Inflammatory macrophage (primary cell): ENCODE measurements around the gene TCAIM.

Source experiments
- DNase-seq, 2 donors: peaks; one replicate each; pipeline ENCODE4 v3.0.0-alpha.2; 2020 to 2022
- total RNA-seq, 18 experiments: gene quantifications; one replicate each; lab custom pipeline; 2026; ENCODE audit warnings: mixed read lengths in 6 of 18, inconsistent platforms in 2 of 18; lab: John Stamatoyannopoulos, UW

Gene TCAIM, protein sequence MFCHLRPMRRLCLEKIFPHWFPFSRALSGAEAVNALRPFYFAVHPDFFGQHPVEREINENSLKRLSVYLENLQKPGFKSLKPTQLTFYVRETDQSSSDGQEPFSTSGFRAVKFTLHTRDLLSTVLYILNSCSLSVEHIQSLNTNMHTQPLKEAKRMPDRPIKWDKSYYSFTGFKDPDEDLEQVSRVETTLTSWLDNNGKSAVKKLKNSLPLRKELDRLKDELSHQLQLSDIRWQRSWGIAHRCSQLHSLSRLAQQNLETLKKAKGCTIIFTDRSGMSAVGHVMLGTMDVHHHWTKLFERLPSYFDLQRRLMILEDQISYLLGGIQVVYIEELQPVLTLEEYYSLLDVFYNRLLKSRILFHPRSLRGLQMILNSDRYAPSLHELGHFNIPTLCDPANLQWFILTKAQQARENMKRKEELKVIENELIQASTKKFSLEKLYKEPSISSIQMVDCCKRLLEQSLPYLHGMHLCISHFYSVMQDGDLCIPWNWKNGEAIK
- 19.7 to 86.9 (median 54.9) reads per million in 18 experiments for total RNA-seq

DNA sequence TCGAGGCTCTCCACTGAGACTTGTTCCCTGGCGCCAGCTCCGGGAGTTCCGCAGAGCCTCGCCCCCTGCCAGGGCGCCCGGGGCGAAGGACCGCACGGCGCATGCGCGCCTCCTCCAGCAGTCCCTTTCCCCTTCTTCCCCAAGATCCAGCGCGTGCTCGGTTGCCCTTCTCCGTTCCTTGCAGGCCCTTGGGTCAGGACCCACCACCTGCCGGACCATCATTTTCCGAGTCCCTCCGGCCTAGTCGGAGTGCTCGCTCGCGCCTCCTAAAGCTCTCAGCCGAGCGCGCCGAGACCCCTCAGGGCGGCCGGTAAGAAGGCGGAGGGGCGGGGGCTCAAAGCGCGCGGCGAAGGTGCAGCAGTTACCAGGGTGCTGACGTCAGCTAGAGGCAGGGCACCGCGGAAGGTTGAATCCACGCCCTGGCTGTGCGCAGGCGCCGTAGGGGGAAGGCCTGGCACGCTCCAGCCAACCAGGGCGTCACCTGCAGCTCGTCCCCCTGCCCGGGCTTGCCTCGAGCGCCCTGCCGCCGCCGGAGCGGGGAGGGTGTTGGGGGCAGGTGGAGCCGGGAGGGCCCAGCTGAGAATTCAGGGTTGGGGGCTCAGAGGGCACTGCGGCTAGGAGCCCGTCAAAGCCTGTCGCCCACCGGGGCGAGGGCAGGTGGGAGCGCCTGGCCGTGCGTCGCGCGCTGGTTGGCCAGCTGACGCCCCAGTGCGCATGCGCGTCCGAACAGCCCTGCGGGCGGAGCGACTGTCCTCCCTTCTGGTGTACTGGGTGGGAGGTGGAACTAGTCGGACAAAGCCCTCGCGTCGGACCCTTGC lies at the start of gene TCAIM:
Gene TCAIM, plus strand, starts transcription at position 757 of the 818 bp plus-strand sequence. CDS start 16,017 bp downstream, outside the sequence.
- peak; percentile 97 to 98 for DNase-seq

DNA sequence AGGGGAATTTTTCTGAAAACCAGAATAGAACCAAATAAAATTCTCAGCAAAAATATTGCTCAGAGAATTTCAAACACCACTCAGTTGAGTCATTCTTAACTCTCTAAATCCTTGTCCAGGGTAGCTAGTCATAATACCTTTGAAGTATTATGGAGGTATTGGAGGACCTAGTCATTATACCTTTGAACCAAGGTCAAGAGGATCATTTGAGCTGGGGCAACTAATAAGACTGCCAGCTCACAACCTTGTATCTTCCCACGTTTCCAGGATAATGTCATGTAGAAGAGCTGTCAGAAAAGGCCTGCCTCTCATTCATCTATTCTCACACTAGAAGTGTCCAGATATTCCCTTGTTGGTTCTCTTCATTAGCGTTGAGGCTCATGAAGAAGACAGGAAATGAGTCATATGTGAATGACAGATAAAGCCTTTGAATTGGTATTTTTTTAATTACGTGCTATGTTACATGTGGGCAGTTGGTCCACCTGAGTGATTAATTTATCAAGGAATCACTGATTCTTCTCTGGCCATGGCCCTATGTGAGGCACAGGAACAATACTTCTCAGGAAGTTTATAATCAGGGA lies 48.6 kb upstream of the TCAIM start:
- DNase-seq = no peak

DNA sequence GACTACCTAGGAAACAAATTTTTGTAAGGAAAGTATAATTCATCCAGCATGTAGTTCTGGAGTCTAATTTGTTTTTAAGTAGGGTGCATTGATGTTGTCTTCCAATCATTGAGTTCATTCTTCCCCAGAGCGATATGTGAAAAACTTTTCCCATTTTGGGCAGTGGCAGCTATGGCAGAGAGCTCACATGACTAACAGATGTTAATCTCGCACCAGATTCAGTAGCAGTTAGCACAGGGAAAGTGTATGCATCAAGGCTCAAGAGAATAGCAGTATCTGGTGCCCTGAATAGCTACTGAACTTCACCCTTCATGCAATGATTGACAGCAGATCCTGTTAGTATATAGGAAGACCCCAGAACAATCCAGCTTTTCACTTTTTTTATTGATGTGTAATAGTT lies 46.3 kb upstream of the TCAIM start:
- no peak for DNase-seq

DNA sequence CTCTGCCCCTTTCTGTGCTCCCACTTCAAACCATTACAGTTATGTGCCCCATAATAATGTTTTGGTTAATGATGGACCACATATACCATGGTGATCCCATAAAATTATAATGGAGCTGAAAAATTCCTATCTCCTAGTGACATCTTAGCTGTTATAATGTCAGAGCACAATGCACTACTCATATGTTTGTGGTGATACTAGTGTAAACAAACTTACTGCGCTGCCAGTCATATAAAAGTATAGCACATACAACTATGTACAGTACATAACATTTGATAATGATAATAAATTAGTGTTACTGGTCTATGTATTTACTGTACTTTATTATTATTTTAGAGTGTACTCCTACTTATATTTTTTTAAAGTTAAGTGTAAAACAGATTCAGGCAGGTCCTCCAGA lies 45.6 kb upstream of the TCAIM start:
- no peak for DNase-seq

DNA sequence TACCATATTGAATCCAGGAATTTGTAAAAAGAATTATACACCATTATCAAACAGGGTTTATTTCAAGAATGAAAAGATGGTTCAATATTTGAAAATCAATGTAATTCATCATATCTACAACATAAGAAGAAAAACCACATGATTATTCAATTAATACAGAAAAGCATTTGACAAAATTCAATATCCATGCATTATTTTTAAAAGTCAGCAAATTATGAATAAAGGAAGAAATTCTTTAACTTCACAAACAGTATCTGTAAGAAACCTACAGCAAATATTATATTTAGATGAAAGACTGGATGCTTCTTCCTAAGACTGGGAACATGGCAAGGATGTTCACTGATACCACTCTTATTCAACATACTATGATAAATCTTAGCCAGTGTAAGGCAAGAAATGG lies 41.3 kb upstream of the TCAIM start:
- DNase-seq = no peak

DNA sequence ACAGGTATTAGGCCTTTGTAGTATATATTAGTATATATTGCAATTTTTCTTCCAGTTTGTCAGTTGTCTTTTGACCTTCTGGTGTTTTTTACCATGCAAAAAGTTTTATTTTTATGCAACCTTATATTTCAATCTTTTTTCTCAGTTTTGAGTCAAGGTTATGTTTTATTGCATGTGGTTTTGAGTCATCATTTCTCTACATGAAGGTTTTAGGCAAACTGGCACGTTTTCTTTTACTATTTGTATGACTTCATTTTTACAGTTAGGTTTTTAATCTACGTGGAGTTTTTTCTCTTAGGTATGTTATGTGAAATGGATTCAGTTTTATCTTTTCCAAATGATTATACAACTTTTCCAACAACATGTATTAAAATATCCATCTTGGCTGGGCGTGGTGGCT lies 36.8 kb upstream of the TCAIM start:
- DNase-seq = no peak

DNA sequence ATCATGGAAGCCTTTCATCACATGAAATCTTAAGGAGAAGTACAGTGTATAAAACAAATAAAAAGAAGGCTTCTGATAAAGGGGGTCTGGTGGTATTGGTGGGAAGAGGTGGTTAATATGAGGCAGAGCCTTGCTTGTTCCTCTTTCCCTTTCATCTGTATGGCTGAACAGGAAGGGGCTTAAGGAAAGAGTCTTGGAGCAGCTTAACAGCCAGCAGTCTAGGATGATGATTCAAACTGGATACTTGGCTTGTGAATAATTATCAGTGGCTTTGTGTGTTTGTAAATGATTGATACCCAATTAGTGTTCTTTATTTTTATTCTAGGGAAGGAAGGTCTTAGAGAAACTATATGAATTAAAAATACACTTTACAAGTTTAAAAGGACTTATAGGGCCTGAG lies 29.1 kb upstream of the TCAIM start:
- no peak for DNase-seq

DNA sequence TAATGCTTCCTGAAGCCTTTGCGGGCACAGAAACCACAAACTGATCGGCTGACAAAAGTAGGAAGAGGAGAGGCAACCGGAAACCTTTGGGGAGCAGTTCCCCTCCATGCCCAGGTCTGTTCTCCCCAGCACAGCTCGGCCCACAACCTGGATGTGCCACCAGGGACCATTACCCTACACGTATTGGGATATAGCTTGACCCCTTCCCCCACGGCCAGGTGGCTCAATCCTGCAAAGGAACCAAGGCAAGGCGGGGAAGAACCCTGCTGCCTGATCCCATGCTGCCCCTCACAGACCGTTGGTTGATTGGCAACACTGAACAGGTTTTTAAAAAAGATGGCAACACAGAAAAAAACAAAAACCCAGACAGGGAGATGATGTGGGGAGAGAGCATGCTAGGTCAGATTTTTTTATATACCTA lies 19.7 kb upstream of the TCAIM start:
- DNase-seq = no peak

DNA sequence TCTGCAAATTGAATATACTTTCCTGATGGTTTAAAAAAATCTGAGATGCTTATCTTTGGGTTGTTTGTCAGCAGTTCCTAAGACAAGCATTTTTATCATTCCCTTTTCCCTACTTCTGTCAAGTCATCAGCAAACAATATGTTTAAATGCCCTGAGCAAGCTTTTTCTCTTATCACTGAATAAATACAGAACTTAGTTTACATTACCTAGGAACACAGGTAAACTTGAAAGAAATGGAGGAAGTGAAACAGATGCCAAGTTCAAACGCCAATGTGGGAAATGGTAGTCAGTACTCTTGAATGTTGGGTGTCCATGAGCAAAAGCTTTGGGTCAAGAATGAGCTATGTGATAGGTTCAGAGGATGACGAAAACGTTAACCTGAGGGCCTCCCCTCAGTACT lies 17.2 kb upstream of the TCAIM start:
- DNase-seq = no peak

DNA sequence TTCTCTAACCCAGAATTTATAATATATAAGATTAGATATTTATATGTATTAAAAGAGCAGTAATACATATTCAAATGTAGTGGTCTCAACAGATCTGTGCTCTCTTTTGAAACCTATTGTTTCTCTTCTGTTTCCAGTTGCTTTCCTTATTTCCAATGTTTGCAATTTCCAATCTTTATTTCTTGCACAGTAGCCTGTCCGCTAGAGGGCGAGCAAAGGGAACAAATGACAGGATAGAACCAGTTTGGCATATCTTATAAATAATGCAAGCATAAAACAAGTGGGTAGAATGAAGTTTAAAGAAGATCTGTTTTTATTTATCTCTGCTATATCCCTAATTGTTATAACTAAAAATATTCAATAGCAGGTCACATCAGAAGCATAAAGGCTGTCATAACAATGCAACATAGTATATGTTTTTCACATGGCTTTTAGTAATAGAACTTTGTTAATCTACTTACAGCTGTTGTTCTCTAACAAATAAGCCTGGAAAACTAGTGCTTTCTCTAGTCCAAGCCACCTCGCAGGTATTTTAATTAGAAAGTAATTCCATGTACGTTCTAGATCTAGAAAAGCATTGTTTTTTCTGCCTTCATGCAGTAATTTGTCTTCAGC lies 15.1 kb upstream of the TCAIM start:
- peak; percentile 60 to 64 for DNase-seq

DNA sequence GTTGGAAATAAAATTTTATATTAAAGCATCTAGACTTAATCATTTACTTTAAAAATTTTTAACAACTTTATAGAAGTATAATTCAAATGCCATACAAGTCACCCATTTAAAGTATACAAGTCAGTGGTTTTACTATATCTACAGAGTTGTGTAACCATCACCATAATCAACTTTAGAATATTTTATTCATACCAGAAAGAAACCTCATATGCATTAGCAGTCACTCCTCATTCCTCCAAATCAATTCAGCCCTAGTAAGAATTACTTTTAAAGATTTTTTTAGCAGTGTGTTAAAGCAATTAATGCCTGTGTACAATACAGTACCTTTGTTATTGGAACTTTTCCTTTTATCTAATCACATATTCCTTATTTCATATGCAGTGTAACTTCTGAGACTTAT lies 14.0 kb upstream of the TCAIM start:
- DNase-seq = no peak

DNA sequence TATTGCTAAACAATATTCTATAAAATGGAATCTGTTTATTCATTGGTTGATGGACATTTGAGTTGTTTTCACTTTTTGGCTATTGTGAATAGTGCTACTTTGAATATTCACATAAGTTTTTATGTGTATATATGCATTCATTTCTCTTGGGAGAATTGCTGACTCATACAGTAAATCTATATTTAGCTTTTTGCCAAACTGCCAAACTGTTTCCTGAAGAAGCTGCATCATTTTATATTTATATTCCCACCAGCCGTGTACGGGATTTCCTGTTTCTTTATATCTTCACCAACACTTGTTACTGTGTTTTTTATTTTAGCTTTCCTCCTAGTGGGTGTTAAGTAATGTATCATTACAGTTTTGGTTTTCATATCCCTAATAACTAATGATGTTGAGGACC lies 12.5 kb upstream of the TCAIM start:
- DNase-seq = no peak

DNA sequence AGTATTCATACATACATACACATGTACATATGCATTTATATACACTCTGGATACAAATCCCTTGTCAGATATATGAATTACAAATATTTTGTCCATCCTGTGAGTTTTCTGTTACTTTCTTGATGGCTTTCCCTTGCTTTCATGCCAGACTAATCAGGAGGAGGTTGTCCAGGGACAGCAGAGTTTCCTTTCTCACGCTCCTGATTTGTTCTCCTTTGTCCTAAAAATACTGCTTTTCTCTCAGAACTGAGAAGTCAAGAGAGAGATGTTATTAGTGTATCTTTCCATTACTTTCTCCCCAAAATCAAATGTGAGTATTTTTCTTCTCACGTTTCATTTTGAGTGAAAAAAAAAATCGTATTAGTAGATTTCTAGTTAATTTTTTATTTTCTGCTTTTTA lies 12.1 kb upstream of the TCAIM start:
- DNase-seq = no peak

DNA sequence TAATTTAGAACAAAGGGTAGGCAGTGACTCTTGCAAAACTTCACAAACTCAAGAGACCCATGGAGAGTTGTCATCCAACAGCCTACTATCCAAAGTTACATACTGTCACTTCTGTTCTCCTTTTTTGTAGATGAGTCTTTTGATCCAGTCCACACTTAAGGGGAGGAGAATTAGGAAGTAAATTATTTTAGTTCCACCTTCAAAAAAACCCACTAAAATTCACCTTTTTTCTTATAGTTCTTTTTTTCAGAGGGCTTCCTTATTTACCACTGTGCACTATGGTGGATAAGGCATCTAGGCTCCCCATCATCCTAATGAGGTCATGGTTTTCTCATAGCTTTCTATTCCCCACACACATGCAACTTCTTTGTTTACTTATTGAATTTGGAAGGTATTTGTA lies 8.6 kb upstream of the TCAIM start:
- DNase-seq = peak in 1 of 2 donors; percentile 18

DNA sequence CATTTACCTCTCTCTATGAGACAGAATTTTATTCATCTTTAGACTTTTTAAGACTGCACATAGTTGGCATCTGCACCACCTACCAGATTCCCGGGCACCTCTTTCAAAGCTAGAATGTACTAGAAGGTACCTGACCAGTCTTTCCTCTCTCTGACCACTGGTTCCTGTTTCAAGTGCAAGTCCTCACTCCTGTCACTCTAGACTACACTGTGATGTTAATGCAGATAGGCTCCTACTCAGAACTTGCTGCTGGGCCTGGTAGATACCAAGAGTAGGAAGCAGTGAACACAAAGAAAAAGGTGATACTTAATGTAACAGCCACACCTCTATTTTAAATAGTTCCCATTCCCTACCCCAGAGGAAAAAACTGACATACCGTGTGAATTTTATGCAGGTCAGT lies 8.1 kb upstream of the TCAIM start:
- no peak for DNase-seq

DNA sequence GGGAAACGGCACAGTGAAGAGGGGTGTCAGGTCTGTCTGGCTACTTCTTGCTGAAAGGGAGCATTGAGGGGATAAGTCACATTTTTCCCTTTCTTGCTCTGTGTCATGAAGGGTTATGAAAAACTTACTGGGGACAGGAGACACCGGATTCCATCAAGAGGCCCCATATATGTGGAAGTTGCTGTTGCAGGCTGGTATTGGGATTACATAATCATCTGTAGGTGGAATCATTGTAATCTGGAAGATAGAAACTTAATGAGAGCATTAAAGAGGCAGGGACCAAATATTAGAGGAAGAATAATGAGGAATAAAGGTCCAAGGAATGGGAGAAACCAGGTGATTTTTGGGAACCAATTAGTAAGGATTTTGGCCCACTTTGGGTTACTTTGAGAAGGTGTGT lies 4.2 kb upstream of the TCAIM start:
- DNase-seq = peak; percentile 36 to 55

DNA sequence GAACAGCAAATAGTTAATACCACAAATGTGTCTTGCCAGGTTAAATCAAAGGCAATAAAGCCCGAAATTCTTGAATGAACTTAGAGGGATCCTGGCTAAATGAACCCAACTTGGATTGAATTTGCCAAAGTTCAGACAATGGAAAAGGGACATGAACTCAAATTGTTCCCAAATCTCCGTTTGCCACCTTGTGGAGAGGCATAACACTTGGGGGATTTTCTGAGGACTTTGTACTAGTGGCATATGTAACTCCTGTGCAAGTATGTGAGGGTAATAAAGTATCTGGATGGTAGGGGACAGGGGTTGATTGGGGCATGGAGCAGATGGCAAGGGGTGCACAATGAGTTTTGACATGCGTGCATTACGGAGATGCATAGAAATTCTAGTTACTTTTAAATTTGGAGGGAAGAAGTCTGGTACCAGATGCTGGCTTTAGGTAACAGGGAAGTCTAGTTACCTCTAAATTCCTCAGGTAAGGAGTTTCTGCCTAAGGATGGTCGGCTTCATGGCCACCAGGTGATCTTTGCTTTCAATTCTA lies 1.2 kb upstream of the TCAIM start:
- no peak for DNase-seq

DNA sequence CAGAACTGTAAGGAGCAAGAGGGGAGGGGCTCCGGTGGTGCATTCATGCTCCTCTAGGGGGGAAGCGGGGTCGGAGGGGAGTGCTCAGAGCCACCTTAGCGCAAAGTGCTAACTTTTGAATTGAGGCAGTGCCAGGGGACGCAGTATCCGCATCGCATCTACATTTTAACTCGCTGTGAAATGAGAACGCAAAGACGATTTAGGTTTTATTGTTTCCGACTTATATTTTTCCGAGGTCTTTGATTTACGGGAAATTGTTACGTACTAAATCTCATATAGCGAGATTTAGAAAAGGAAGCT lies 212 bp downstream of the TCAIM start:
- no peak for DNase-seq

DNA sequence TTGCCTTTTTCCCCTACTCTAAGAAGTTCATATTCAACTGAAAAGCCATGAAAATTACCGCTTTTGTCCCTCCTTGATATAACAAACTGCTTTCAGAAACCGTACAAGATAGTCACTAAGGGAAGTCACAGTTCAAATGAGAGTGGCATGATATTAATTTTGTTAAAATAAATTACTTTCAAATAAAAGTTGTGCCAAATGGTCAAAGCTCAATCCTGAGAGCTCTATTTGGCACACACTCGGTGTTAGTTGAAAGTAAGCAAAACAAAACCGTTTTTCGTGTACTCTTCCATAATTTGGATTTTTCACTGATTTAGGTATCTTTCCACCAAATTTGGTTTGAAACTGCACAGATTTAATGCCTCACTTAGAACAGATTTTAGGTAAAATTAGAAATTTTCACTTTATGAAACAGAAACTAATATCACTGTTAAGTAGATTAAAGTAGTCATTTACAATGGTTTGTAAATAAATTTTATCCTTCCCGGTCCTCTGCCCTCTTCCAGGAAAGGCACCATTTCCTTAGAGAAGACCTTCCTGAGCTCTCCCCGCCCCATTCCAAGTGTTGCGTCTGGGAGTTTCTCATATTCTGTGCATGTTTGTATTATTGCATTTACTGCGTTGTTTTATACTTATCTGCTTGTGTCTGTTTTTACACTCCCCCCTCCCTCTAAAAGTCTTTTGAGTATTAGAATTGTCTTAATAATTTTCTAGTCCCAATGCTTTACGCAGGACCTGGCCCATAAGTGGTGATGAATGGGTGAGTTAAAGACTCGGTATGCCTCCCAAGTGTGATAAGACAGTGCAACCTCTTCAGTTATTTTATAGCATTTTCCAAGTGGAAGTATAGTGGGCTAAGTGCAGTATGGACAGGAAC lies 853 bp downstream of the TCAIM start:
- DNase-seq = no peak

DNA sequence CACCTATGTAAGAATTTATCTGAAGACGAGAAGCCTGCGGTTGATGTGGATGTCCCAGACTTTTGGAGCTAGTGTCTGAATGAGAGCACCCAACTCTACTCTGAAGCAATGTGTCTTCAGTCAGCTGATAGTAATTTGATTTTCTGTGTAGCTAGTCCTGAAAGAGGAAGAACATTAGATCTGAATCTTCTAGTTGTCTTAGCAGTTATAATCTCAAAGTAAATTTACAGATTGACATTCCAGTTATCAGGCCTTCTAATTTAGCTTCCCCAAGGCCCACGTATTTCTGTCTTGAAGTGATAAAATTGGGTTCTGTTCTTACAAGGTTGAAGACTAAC lies 1.5 kb downstream of the TCAIM start:
- DNase-seq = peak; percentile 36 to 44

DNA sequence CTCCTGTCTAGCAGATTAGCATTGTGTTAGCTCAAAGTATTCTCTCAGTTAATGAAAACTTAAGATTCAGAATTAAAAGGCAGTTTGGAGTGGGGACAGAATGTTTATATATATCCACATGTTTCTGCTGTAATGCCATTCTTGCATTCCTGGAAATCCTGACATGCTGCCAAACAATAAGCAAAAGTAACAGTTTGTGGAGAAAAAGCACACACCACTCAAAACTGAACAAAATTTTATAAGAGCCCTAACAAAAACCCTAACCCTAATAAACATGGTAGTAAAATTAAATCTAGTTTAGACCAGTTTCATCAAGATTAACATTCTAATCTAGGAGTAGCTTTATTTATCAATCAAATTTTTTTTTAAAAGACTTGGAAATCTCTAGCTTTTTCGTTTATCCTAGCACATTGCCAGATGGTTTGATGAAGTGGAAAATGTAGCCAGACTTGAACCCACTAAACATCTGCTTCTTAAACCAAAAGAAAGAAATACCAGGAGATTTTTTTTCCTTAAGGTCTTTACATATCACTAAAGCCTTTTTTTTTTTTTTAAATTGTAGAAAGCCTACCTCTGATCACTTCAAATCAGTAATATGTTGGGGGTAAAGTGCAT lies 3.7 kb downstream of the TCAIM start:
- DNase-seq = no peak
